HG02938 (cell line): Measurements from ENCODE around the gene MSRB1.

Experiments used
- ATAC-seq: cut with Tn5 transposase; IDR thresholded peaks from one replicate; pipeline ENCODE4 v1.9.1; 2021; ENCODE audit warnings: mild to moderate bottlenecking, moderate library complexity; ENCODE audit not compliant: unreplicated experiment

The MSRB1 gene

DNA sequence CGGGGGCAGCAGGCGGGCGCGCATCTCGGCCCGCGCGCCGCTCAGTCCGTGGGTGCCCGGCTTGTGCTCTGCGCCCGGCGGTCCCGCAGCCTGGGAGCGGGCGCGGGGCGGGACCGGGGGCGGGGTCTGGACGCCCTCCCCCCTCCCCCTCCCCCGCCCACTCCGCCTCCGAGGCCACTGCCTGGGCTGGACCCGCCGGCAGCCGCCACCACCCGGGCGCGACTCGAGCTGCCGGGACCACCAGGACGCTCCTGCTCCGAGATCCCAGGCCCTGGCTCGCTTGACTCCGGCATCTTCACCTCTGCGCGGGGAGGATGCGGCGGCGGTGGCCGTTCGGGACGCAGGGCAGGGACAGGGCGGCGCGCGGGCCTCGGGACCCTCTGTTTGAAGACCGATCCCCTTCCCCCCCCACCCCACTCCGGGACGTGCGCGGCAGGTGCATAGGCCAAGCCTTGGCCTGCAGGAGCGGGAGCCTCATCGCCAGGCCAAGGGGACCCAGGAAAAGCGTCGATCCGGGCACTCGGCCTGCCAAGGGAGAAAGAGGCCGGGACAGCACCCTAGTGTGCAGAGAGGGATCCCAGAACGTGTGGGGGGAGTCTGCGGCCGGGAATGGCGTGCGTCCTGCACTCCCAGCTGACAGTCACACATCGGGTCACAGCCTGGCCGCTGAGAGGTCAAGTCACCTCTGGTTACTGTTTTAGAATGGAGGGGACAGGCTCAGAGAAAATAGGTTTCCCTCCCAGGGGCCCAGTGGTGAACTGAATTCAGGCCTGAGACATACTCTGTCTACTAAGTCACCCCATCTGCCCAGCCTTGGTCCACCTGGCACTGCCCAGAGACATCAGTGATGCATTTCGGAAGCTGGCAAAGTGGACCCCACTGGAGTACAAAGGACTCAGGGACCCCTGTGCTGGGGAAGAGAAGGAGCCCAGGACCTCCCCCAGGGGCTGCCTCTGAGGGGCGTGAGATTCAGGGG, 24.4 kb downstream of the MSRB1 start, which contains the start of gene HS3ST6:
Gene HS3ST6, minus strand, starts transcription at position 65 of the 976 bp plus-strand sequence. CDS start 92 bp downstream, outside the sequence.
- ATAC-seq: no peak

DNA sequence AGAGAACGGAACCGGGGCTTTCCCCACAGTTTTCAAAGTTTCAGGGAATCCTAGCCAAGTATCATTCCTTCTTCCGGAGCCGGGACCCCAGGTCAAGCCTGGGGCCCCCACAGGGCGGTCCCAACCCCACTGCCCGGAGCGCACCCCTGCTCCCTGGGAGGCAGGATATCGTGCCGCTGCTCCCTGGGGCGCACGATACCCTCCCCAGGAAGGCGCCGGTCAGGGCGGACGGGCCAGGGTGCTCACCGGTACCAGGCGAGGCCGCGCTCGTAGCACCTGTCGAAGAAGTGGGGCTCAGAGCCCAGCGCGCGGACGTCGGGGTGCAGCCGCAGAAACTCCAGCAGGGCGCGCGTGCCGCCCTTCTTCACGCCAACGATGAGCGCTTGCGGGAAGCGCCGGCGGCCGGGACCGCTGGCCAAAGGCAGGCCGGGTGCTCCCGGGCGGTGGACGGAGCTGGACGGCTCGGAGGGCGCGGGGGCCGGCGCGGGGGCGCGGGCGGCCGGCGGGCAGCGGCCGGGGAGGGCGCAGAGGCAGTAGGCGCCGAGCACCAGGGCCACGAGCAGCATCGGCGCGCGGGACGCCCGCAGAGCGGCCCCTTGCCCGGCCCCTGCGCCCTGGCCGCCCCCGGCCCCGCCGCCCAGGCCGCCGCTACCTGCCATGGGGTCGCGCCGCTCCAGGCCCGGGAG, 25.2 kb downstream of the MSRB1 start:
- no peak for ATAC-seq

DNA sequence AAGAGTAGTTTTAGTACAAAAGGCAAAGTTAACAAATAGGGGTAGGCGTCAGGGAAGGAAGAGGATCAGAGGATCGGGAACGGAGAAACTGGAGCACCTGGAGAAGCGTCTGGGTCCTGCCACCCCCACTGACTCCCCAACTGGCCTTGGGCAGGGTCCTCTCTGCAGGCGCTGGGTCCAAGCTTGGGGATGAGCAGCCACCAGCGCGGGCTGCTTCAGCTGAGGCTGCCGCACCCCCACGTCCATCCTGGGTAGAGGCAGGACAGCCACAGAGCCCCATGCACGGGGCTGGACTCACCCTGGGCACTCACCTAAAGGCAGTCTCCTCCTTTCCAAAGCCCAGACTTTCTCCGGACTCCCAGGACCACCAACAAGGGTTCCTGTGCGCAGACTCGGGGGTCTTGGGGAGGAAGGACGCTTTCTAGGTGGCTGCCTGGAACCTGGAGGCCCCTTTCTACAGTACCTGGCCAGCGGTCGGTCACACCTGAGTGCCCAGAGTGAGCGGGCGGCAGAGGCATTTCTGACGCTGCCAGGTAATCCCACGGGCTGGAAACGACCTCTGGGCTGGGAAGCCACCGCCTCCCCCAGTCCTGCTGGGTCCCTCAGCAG, 25.8 kb downstream of the MSRB1 start:
- no peak for ATAC-seq

DNA sequence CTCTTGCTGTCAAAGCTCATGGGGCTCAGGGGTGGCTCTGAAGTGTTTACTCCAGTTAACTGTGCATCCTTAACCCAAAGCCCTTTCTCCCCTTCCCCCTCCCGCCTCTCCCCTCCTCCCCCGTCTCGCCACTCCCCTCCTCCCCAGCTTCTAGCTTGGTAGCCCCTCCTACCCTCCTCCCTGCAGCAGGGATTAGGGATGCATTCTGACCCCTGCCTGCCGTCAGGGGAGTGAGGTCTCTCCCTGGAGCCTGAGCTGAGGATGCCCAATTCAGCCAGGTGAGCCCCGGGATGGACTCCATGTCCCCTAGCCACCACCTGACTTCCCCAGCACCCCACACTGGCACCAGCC, 26.4 kb downstream of the MSRB1 start:
- ATAC-seq: no peak

DNA sequence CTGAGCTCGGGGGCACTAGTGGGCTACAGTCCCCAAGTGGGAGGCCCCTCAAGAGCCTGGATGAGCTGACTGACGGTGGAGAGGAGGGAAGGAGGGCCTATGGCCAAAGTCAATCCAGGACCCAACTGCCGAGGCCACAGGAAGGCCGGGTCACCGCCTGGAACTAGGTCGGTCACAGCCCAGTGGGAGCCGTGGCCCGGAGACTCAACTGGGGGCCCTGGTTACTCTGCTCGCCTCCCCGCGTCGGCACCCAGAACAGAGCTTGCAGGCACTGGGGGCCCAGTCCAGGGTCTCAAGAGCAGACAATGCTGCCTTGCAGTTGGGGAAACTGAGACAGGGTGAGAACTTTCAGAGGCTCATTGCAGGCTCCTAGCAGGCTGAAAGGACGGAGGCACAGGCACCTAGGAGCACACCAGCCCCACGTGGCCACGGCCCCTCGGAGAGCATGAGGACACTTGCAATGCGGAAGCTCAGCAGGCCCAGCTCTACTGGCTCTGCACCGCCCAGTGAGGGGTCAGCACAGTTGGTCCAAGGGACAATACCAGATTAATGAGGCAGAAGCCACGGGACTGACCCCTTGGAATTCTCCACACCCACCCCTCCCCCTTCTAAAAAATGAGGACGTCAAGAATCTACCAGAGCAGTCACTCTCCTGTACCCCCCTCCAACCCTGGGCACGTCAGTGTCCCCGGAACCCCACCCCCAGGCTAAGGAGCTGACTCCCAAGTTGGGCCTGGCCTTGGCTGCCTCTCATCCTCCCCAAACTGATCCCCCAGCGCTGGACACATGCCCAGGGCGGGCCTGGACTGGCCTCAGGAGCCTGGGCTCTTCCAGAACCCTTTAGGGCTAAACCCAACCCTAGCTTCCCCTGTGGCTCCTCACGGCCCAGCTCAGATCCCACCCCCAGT, 27.0 kb downstream of the MSRB1 start:
- no peak for ATAC-seq

GRCh38 chr16:1914988-1915387, 28.0 kb downstream of the MSRB1 start:
- no peak for ATAC-seq

DNA sequence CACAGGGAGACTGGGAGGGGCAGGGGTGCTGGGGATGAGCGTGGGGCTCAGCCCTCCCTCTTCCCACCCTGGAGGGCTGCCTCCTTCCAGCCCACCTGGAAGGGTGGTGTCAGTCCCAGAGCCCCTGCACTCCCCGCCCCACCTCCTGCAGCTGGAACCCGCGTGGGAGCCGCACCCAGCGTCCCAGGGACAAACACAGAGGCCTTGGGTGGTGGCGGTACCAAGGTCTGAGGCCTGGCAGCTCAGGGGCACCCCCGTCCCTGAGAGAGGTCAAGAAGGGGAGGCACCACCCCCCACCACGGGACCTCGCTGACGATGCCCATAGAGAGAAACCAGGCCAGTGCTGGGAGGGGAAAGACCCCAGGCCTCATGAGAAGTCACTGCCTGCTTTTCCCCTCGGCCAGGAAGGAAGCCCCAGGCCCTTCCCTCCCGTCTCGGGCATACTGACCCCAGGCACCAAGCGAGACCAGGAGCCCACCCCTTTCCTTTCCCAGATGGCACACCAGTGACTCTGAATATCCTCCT, 28.9 kb downstream of the MSRB1 start:
- ATAC-seq: no peak

DNA sequence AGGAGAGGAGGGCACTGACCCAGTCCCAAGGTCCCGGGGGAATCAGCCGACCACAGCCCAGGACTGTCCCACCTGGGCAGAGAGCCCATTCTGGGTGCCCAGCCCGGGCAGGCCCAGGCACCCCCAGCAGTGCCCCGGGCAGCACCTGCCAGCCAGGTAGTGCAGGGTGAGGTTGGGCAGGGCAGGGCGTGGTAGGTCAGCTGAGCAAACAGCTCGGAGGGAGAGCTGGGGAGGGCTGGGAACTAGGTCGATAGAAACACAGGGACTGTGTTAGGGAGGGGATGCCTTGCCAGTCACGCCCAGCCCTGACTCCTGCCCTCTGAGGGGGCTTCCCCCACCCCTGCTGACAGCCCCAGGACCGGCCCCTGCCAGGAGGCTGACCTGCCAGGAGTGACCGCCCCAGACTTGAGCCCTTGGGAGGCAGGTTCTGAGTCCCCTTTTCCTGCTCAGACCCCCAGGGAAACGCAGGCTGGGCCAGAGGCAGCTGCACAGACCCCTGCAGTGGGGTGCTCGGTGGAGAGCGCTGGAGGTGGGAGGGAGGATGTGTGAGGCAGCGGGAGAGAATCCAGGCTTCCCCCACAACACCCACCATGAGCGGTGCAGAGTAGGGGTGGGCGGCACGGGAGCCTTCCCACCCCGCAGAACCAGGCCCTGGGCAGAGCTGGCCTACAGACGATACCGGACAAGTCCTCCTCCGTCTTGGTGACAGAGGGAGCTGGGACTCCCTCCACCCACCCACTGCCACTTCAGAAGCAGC, 29.5 kb downstream of the MSRB1 start:
- ATAC-seq: no peak

GRCh38 chr16:1912215-1912543, 30.8 kb downstream of the MSRB1 start:
- no peak for ATAC-seq

DNA sequence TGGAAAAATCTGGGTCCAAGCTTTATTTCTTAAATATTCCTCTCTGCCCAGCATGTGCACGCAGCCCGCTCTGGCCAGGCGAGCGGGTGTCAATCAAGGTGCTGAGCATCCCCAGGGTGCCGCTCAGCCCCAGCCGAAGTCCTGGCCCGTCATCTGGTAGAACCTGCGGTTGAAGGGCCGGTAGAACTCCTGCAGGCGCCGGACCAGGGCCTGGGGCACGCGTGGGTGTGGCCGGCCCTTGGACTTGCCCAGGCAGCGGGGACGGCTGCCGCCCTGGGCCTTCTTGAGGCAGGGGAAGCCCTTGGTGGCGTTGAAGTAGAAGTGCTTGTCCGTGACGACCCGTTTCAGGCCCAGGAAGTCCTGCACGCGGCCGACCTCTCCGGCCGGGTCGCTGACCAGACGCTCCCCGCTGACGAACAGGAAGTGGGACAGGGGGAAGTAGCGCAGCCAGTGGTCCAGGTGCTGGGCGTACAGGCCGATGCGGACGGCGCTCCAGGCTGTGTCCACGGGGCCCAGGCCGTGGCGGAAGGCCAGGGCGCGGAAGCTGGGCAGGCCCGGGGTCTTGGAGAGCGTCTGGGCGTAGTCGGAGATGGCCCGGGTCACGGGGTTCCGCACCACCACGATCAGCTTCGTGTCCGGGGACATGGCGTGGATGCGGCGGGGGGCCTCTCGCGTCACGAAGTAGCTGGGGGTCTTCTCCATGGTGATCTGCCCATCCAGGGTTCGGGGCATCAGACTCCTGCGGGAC, 31.4 kb downstream of the MSRB1 start:
- no peak for ATAC-seq

DNA sequence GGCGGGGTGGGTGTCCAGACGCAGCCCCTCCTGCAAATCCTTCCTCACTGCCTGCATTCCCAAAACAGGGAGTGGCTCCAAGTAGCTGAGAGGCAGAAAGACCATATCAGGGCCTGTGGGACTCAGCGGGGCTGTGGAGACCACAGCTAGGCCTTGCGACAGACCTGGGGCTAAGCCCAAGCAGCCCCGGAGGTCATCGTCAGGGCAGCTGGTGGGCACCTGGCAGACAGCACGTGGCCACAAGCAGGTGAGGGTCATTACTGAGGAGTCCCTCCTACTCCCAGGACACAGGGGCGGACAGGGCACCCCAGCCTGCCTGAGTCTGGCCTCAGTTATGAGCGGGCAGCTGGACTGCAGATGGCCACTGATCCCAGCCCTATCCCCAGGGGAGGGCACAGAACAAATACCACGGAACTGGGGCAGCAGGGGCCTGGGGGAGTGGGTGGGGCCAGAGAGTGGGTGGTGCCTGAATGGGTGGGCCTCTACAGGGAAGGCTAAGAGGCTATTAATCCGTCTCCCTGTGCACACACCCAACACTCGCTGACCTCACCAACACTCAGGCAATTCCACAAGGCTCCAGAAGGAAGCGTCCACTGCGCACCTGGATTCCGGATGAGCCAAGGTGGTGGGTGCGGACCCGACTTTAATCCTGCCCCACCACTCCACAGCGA, 33.3 kb downstream of the MSRB1 start:
- no peak for ATAC-seq

DNA sequence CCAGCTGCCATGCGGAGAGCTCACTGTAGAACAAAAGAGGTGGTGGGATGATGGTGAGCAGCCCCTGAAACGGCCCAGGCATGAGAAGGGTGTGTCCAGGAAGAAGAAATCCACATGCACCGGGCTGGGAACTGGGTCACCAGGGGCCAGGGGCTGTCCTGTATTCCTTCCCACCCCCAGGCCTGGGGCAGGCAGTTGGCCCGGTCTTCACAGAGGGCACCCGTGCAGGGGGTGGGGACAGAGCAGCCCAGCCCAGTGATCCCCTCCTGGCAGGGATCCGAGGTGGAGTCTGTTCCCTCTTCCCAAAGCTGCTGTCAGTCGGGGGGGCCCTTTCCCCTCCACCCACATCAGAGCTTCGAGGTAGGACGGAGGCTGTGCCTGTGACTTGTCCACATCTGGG, 34.0 kb downstream of the MSRB1 start:
- ATAC-seq: no peak

DNA sequence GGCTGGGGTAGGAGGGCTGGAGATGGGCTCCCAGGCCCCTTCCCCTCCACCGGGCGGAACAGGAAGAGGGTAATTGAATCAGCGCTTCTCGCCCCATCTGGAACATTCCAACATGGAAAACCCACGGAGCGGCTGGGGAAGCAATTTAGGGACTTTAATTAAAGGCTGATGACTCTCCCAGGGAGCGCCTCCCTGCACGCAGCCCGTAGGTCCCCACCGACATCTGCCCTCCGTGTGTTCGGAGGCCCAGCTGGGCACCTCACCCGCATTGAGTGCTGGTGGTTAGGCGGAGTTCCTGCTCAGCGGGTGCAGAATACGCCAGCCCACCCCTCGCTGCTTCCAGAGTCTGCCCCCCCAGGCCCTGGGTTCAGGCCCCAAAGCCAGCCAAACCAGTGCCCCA, 34.8 kb downstream of the MSRB1 start:
- ATAC-seq: no peak

DNA sequence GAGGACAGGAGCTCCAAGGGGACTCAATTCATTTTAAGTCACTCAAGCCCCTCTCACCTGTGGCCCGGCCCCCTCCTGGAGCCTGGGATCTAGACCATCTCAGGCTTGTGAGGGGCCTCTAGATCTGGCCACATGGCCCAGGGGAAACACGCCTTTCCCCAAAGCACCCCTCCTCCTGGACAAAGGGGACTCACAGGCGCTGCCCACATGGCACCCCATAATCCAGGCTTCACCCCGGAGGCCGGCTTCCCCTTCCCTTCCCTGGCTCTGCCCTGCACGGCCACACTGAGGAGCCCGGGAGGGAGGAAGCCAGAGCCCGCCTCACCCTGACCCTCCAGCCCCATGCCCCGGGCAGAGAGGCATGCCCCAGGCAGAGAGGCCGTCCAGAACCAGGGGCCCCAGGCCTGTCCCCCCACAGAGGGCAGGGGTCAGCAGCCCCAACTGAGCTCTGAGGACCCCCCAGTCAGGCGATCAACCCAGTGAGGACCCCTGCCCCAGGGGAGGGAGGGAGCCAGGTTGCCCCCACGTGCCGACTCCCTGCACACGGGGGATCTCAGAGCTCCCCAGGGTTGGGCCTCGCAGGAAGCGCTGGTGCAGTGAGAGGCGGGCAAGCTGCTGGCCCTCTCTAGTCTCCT, 35.7 kb downstream of the MSRB1 start:
- ATAC-seq: no peak

- no peak for ATAC-seq
Measured at GRCh38 chr16:1906846-1907165, 36.2 kb downstream of the MSRB1 start.

- no peak for ATAC-seq
Measured at GRCh38 chr16:1906055-1906845, 36.7 kb downstream of the MSRB1 start.
